SK-N-MC (cell line): ENCODE measurements around the gene SMC1B.

Experiments used
- EZH2 ChIP-seq: fragments of 200-600 bp; sonication (generic); IDR thresholded peaks from one replicate; pipeline ENCODE4 v1.6.1; 2017; ENCODE audit warnings: antibody characterized with exemption
- POLR2AphosphoS5 ChIP-seq: IDR thresholded peaks from 2 replicates; pipeline ENCODE4 v1.6.1; 2012; ENCODE audit warnings: mild to moderate bottlenecking, low read depth, low read length, borderline replicate concordance

- TF ChIP-seq POLR2AphosphoS5 (no peak), EZH2 (no peak)
Observed at GRCh38 chr22:45303181-45303580, 110.2 kb downstream of the SMC1B start.
